Measurements from ENCODE around the gene MPRIP.

The MPRIP gene

GRCh38 chr17:16997514-16998429 is 44.5 kb upstream of the MPRIP start:
- Histone ChIP-seq H3K36me3 (ENCODE audit: insufficient read depth, low read length) (no peaks in the 10 kb centered on the region), H2AFZ (ENCODE audit: low read depth, low read length) (no peak overlapping the region), H3K79me2 (ENCODE audit: insufficient read depth, low read length) (no peaks in the 10 kb centered on the region), H3K27ac (ENCODE audit: low read length) (no peak overlapping the region), H3K4me3 (ENCODE audit: low read depth in 1 of 2, low read length in 2 of 2) (no peak overlapping the region), H3K9me3 (ENCODE audit: insufficient read depth, low read length, severe bottlenecking) (no peaks in the 10 kb centered on the region), H3K4me2 (ENCODE audit: insufficient read depth, low read length) (no peak overlapping the region), H4K20me1 (ENCODE audit: insufficient read depth, low read length) (no peaks in the 10 kb centered on the region), H3K4me1 (ENCODE audit: insufficient read depth, low read length) (peaks cover 10% of the 10 kb centered on the region), H3K9ac (ENCODE audit: low read depth, low read length) (no peak overlapping the region), H3K27me3 (ENCODE audit: insufficient read depth, low read length, poor library complexity) (no peaks in the 10 kb centered on the region)
- ATAC-seq (ENCODE audit: insufficient read depth, low read depth), result 0 out of 3 replicates have a peak, but pooled peaks have one; percentile 30
- TF ChIP-seq CTCF (IDR thresholded peaks at IDR 0.05; ENCODE audit: borderline replicate concordance, extremely low read depth, low read length, poor library complexity, severe bottlenecking) (peak; percentile 56), EZH2 (IDR thresholded peaks at IDR 0.05; ENCODE audit: borderline replicate concordance, low read depth, low read length, severe bottlenecking) (no peak)
- peak; percentile 36 for DNase-seq

- Histone ChIP-seq H3K4me1 (ENCODE audit: insufficient read depth, low read length) (peaks cover 10% of the 10 kb centered on the region), H3K79me2 (ENCODE audit: insufficient read depth, low read length) (no peaks in the 10 kb centered on the region), H3K9ac (ENCODE audit: low read depth, low read length) (no peak overlapping the region), H3K27ac (ENCODE audit: low read length) (no peak overlapping the region), H2AFZ (ENCODE audit: low read depth, low read length) (no peak overlapping the region), H3K4me2 (ENCODE audit: insufficient read depth, low read length) (no peak overlapping the region), H4K20me1 (ENCODE audit: insufficient read depth, low read length) (no peaks in the 10 kb centered on the region), H3K9me3 (ENCODE audit: insufficient read depth, low read length, severe bottlenecking) (no peaks in the 10 kb centered on the region), H3K4me3 (ENCODE audit: low read depth in 1 of 2, low read length in 2 of 2) (no peak overlapping the region), H3K27me3 (ENCODE audit: insufficient read depth, low read length, poor library complexity) (no peaks in the 10 kb centered on the region), H3K36me3 (ENCODE audit: insufficient read depth, low read length) (no peaks in the 10 kb centered on the region)
- TF ChIP-seq CTCF (IDR thresholded peaks at IDR 0.05; ENCODE audit: borderline replicate concordance, extremely low read depth, low read length, poor library complexity, severe bottlenecking), result no peak
- DNase-seq (no peak), ATAC-seq (ENCODE audit: insufficient read depth, low read depth) (no peak)
These were observed 42.2 kb upstream of the MPRIP start for GRCh38 chr17:16999931-17000625.

GRCh38 chr17:17001076-17001777 is 41.0 kb upstream of the MPRIP start:
- H2AFZ ChIP-seq (ENCODE audit: low read depth, low read length), result no peak overlapping the region; the same call in 1 of the 2 replicates
- H3K27me3 ChIP-seq (ENCODE audit: insufficient read depth, low read length, poor library complexity), result no peaks in the 10 kb centered on the region
- H3K79me2 ChIP-seq (ENCODE audit: insufficient read depth, low read length), result no peaks in the 10 kb centered on the region
- no peaks in the 10 kb centered on the region for H3K36me3 ChIP-seq (ENCODE audit: insufficient read depth, low read length)
- DNase-seq (no peak), ATAC-seq (ENCODE audit: insufficient read depth, low read depth) (peak; percentile 46)
- H3K4me3 ChIP-seq (ENCODE audit: low read depth in 1 of 2, low read length in 2 of 2), result no peak overlapping the region
- H3K27ac ChIP-seq (ENCODE audit: low read length), result no peak overlapping the region
- H3K4me1 ChIP-seq (ENCODE audit: insufficient read depth, low read length), result peaks cover 10% of the 10 kb centered on the region
- peak overlapping the region; percentile 52; the same call in 1 of the 2 replicates for H3K4me2 ChIP-seq (ENCODE audit: insufficient read depth, low read length)
- H3K9me3 ChIP-seq (ENCODE audit: insufficient read depth, low read length, severe bottlenecking), result no peaks in the 10 kb centered on the region
- TF ChIP-seq EZH2 (IDR thresholded peaks at IDR 0.05; ENCODE audit: borderline replicate concordance, low read depth, low read length, severe bottlenecking) (no peak), CTCF (IDR thresholded peaks at IDR 0.05; ENCODE audit: borderline replicate concordance, extremely low read depth, low read length, poor library complexity, severe bottlenecking) (no peak)
- peak overlapping the region; percentile 0; the same call in 1 of the 2 replicates for H3K9ac ChIP-seq (ENCODE audit: low read depth, low read length)
- no peaks in the 10 kb centered on the region for H4K20me1 ChIP-seq (ENCODE audit: insufficient read depth, low read length)

Measured in DND-41 (cell line).